ENCODE data around the gene FBXO41.

GRCh38 chr2:73238149-73238548, 46.1 kb downstream of the FBXO41 start:
- TF ChIP-seq PKNOX1 (IDR thresholded peaks at IDR 0.05) (no peak), ZNF121 (CRISPR knock-in tag; conservative IDR thresholded peaks at IDR 0.05) (no peak), POLR2A (conservative IDR thresholded peaks at IDR 0.05) (no peak), RNF2 (IDR thresholded peaks at IDR 0.05) (no peak)
